SW480 (cell line): ENCODE data around the gene CBLN3.
"Not testable (repeated sequence)": the region's sequence is repeated elsewhere in the genome, so short reads cannot be mapped to it uniquely, and the experiment has no call there.

Experiments used
- DNase-seq: peaks from one replicate; pipeline ENCODE4 v3.0.0-alpha.2; 2016; ENCODE audit warnings: low spot score

Gene CBLN3

DNA sequence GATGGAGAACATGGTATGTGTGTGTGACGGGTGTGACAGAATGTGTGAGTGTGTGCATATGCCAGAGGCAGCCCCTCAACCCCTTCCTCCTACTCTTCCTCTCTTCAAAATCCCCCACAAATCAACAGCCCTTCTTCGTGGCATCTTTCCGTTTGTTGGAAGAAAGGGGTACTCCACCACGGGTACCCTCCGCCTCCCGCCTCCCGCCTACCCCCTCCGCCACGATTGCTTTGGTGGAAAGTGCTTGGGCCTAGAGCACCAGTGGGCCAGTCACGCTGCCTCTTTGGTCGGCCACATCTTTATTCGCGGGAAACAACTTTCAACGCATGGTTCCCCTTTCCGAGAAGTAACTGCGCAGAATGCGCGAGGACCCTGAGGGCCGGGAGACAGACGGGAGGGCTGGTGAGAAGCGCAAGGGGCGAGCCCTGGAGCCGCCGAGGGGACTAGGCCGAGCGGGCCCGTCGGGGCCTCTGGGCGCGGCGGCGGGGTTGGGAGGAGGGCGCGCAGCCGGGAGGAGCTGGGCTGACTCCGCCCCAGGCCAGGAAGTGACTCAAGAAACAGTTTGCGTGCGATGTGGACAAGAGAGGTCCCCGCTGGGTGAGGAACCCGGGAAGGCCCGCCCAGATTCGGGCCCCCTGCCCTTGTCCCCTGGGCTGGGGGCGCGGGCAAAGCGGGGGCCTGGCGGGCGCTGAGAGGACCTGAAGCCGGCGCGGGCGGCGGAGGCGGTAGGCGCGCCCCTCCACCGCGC, at the start of gene CBLN3, which contains the start of gene KHNYN:
CBLN3 (minus strand) TSS at position 274 of the 748 bp plus-strand sequence. CDS start 614 bp downstream, outside the sequence.
KHNYN (plus strand) TSS at position 560 of the 748 bp plus-strand sequence. CDS start 777 bp downstream, outside the sequence.
- peak; percentile 81 for DNase-seq

DNA sequence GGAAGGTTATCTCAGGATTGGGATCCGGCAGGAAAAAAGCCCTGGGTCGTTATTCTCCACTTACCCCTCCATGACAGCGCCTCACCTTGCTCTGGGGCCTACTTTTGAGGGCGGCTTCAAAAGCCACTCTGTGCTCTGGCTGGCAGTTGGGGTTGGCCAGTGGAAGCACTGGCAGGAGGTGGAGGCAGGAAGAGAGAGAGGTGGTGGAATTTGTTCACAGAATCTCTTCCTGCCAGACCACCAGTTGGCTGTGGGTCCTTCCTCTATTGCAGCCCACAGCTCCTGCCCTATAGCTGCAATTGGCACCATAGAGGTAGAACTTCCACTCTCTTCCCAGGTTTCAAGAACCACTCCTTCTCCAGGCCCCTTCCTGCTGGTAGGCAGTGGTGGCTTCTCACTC, 45.8 kb upstream of the CBLN3 start:
- no peak for DNase-seq

DNA sequence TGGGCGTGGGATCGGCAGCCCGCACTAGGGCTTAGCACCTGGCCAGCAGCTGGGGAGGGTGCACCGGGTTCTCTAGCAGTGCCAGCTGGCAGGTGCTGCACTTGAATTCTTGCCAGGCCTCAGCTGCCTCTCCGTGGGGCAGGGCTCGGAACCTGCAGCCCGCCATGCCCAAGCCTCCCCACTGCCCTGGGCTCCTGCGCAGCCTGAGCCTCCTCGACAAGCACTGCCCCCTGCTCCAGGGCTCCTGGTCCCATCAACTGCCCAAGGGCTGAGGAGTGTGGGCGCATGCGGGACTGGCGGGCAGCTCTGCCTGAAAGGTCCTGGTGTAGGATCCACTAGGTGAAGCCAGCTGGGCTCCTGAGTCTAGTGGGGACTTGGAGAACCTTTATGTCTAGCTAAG, 43.7 kb upstream of the CBLN3 start:
- no peak for DNase-seq

- not testable (repeated sequence) for DNase-seq
Measured at GRCh38 chr14:24470450-24470849, 41.0 kb upstream of the CBLN3 start.

- DNase-seq: no peak
Measured at GRCh38 chr14:24465805-24466204, 36.3 kb upstream of the CBLN3 start.

GRCh38 chr14:24465368-24465767, 35.9 kb upstream of the CBLN3 start:
- DNase-seq: no peak

- DNase-seq: no peak
Measured at GRCh38 chr14:24463884-24464785, 34.7 kb upstream of the CBLN3 start.

- no peak for DNase-seq
Measured at GRCh38 chr14:24463017-24463883, 33.8 kb upstream of the CBLN3 start.

DNA sequence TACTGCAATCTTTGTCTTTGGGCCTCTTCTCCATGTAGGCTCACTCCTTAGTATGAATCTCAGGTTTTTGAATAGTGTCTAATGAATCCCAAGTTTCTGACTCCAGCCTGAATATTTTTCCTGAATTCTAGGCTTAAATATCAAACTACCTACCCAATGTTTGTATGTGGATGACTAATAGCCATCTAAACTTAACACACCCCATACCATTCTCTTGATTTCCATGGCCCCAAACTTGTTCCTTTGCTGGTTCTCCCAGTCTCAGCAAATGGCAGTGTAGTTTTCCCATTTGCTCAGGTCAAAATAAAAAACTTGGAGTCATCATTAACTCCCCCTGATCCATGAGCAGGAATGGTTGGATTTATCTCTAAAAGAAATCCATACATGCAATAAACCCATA, 31.9 kb upstream of the CBLN3 start:
- DNase-seq: no peak

DNA sequence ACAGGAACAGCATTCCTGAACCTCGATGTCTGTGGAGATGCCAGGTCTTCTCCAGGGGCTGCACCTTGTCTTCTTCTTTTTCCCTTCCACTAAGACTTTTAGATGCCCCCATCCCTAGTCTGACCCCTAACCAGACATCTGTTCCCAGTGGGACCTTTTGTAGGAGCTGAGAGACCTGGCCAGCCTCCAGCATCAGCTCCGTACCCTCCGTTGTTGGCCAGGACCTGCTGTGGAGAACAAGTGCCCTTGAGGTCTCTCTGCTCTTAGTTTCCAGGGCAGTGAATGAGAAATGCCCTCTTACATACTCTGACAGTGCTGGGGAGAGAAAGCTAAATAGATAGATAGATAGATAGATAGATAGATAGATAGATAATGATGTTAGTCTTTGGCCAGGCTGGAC, 29.9 kb upstream of the CBLN3 start:
- no peak for DNase-seq

- no peak for DNase-seq
Measured at GRCh38 chr14:24458736-24459135, 29.3 kb upstream of the CBLN3 start.

- DNase-seq: no peak
Measured at GRCh38 chr14:24456980-24457379, 27.5 kb upstream of the CBLN3 start.

- DNase-seq: not testable (repeated sequence)
Measured at GRCh38 chr14:24450828-24451227, 21.4 kb upstream of the CBLN3 start.

- DNase-seq: no peak
Measured at GRCh38 chr14:24443053-24443665, 13.7 kb upstream of the CBLN3 start.

DNA sequence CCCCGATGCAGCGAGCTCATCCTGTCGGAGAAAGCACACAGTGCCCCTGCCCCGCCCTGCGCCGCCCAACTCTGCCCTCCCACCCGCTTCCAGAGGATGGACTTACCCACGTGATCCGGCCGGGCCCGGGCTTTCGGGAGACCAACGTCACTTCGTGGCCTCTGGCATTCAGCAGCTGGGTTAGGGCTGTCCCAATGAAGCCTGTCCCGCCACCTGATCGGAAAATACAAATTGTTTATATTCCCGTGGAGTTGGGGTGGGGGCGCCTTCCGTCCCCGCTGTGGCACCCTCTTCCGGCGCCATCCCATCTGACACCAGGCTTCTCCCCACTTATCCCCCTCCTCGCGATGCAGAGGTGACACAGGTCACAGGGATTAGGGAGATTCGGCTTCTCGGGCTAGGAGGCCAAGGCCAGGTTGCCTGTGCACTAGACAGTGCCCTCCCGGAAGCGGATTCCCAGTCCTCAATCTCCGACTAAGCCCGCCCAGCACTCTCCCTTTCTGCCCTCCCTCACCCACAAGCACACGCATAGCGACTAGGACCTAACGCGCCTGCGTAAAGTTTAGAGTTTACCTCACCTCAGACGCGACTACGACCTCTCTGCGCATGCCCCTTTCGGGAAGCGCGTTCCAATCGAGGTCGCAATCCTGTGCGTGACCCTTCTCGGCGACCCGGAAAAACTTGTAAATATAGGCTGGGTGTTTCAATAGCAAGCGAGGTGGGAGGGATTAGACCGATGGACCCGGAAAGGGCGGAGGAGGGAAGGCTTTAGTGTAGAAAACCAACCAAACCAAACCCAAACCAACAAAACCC, 13.0 kb upstream of the CBLN3 start, which contains the start of gene SDR39U1:
SDR39U1 (minus strand) TSS at position 537 of the 813 bp plus-strand sequence; CDS start at position 530, 7 bp downstream.
- peak; percentile 98 for DNase-seq

GRCh38 chr14:24441904-24442239, 12.4 kb upstream of the CBLN3 start:
- no peak for DNase-seq

DNA sequence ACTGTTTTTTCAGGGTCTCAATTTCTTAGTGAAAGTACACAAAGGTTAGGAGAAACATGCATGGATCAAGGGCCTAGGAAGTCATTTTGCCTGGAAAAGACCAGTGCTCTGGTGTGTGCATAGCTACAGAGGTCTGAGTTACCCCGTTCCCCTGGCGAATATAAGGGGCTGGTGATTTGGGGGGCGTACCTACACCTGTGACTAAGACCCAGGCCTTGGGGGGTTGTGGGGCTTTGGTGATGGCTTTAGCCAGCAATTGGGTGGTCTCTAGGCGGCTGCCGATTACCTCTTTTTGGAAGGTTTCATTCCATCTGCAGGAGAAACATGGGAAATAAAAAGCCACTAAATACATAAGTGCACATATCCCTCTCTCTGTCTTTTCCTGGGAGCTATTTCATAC, 12.0 kb upstream of the CBLN3 start:
- no peak for DNase-seq

GRCh38 chr14:24440606-24441399, 11.3 kb upstream of the CBLN3 start:
- no peak for DNase-seq

DNA sequence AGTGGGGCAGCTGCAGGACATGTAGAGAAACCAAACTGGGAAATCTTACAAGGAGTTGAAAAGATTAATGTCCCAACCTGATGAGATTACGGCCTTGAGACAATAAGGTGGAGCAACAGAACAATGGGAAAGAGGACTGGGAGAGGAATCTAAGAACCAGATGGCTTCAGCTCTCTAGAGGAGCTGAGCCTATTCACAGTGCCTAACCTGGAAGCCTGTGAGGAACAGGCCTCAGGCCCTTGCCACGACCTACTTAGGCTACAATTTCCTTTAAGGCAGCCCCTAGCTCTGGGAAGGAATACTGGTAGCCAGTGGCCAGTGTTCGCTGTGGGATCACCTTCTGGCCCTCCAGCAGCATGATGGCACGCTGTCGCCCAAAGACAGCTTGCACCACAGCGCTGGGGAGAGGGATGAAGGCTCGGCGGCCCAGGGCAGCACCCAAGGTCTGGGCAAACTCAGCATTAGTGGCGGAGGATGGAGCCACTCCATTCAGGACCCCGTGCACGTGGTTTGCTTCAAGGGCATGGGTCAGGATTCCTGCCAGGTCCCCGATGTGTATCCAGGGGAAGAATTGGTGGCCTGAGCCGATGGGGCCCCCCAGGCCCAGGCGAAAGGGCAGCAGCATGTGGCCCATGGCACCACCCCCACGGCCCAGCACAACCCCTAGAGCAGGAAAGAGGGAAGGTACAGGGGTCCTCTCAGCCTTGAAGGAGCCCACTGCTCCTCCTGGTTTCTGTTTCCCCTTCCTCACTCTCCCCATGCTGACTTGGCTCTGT, 10.6 kb upstream of the CBLN3 start:
- DNase-seq: no peak
